Smooth muscle cell (in vitro differentiated cells): Measurements from ENCODE around the gene LPP. TPM values are rescaled to one million over a fixed set of nuclear protein-coding genes. Genes with fewer than 3 reads are reported as not detected.

ENCODE experiments used
- DNase-seq: peaks from one replicate; lab custom pipeline; 2025; ENCODE audit not compliant: unreplicated experiment; lab: John Stamatoyannopoulos, UW
- H2AFZ ChIP-seq: fragments of 200-600 bp; sonication (generic); 2 replicates; pipeline ENCODE4 v1.6.0; 2016; ENCODE audit warnings: antibody characterized with exemption, low read depth, mild to moderate bottlenecking
- H3F3A ChIP-seq: fragments of 200-600 bp; sonication (generic); 2 replicates; pipeline ENCODE4 v1.6.0; 2017; ENCODE audit warnings: antibody characterized with exemption, low read depth
- H3K27ac ChIP-seq: fragments of 200-600 bp; sonication (generic); 2 replicates; pipeline ENCODE4 v1.5.1; 2016; ENCODE audit warnings: low read depth, mild to moderate bottlenecking
- H3K27me3 ChIP-seq: fragments of 200-600 bp; sonication (generic); 2 replicates; pipeline ENCODE4 v1.6.1; 2016; ENCODE audit warnings: low read depth, mild to moderate bottlenecking
- H3K36me3 ChIP-seq: fragments of 200-600 bp; sonication (generic); 2 replicates; pipeline ENCODE4 v1.5.1; 2016; ENCODE audit warnings: low read depth
- H3K4me1 ChIP-seq: fragments of 200-600 bp; sonication (generic); 2 replicates; pipeline ENCODE4 v1.5.1; 2016; ENCODE audit warnings: low read depth
- H3K4me2 ChIP-seq: fragments of 200-600 bp; sonication (generic); 2 replicates; pipeline ENCODE4 v1.6.0; 2016; ENCODE audit warnings: mild to moderate bottlenecking
- H3K4me3 ChIP-seq: fragments of 200-600 bp; sonication (generic); 2 replicates; pipeline ENCODE4 v1.5.1; 2016; ENCODE audit warnings: mild to moderate bottlenecking
- H3K79me2 ChIP-seq: fragments of 200-600 bp; sonication (generic); 2 replicates; pipeline ENCODE4 v1.6.0; 2016; ENCODE audit warnings: low read depth, mild to moderate bottlenecking
- H3K9ac ChIP-seq: fragments of 200-600 bp; sonication (generic); 2 replicates; pipeline ENCODE4 v1.6.0; 2016; ENCODE audit warnings: low read depth
- H3K9me3 ChIP-seq: fragments of 200-600 bp; sonication (generic); replicated peaks from 2 replicates; pipeline ENCODE4 v1.5.1; 2016; ENCODE audit warnings: low read depth
- H4K20me1 ChIP-seq: fragments of 200-600 bp; sonication (generic); 2 replicates; pipeline ENCODE4 v1.6.0; 2016; ENCODE audit warnings: low read depth
- CTCF ChIP-seq: fragments of 200-600 bp; sonication (generic); IDR thresholded peaks from 2 replicates; pipeline ENCODE4 v1.5.1; 2017; ENCODE audit warnings: borderline replicate concordance, mild to moderate bottlenecking, antibody characterized with exemption; ENCODE audit not compliant: insufficient read depth, poor library complexity, severe bottlenecking
- WGBS: methylation state at CpG from one replicate; pipeline ENCODE4 v1.1.7; 2016; ENCODE audit warnings: low lambda C conversion rate; 5-methylcytosine and 5-hydroxymethylcytosine counted together
- polyA plus RNA-seq: library from polyadenylated mRNA; unstranded; fragments of >200 nt; fragmentation: Nextera tagmentation; extraction: Ambion mirVana; gene quantifications from 2 replicates; pipeline ENCODE4 v1.2.1, GENCODE V29; 2016
- total RNA-seq: library from RNA; depleted of rRNA; stranded (reverse); fragments of >200 nt; gene quantifications from 2 replicates; pipeline ENCODE4 v1.2.3, GENCODE V29; 2014

LPP gene
- total and polyA plus RNA-seq, 2 experiments from 2014 or later: 42.3 to 128 TPM

- H2AFZ ChIP-seq: no peak overlapping the region
- peaks cover 11% of the 10 kb centered on the region for H3K4me1 ChIP-seq
- WGBS: 54% methylated on average over 4 of the region's 4 CpGs
- peak overlapping the region; percentile 36 for H3K4me2 ChIP-seq
- H3K9me3 ChIP-seq: no peaks in the 10 kb centered on the region
- no peak overlapping the region for H3K4me3 ChIP-seq
- peaks cover 75% of the 10 kb centered on the region for H3K79me2 ChIP-seq
- H3K27ac ChIP-seq: peak overlapping the region; percentile 61
- H3K27me3 ChIP-seq: no peaks in the 10 kb centered on the region
- no peaks in the 10 kb centered on the region for H3K36me3 ChIP-seq
- DNase-seq: no peak
- no peak for TF ChIP-seq CTCF
- peaks cover 91% of the 10 kb centered on the region for H4K20me1 ChIP-seq
- peaks cover 13% of the 10 kb centered on the region for H3F3A ChIP-seq
- H3K9ac ChIP-seq: no peak overlapping the region
Measured at GRCh38 chr3:188390343-188390718, 236.4 kb downstream of the LPP start.

- Histone ChIP-seq H3K27ac (peak overlapping the region; percentile 61), H2AFZ (no peak overlapping the region)
- 74% methylated on average over 8 of the region's 8 CpGs for WGBS
Measured at GRCh38 chr3:188390775-188391443, 237.0 kb downstream of the LPP start.

GRCh38 chr3:188391592-188391991 lies 237.6 kb downstream of the LPP start:
- DNase-seq: no peak
- Histone ChIP-seq H3K36me3 (no peaks in the 10 kb centered on the region), H3K79me2 (peaks cover 83% of the 10 kb centered on the region), H3K9me3 (no peaks in the 10 kb centered on the region), H3K4me3 (no peak overlapping the region), H3K4me2 (no peak overlapping the region), H2AFZ (no peak overlapping the region), H3K9ac (no peak overlapping the region), H3K27ac (no peak overlapping the region), H3F3A (peaks cover 3% of the 10 kb centered on the region), H3K4me1 (peaks cover 11% of the 10 kb centered on the region), H3K27me3 (no peaks in the 10 kb centered on the region), H4K20me1 (peaks cover 86% of the 10 kb centered on the region)
- no peak for TF ChIP-seq CTCF
- WGBS: 92% methylated on average over 2 of the region's 2 CpGs

More at GRCh38 chr3:188390775-188391443, 237.0 kb downstream of the LPP start:
- Histone ChIP-seq H3K79me2 (peaks cover 79% of the 10 kb centered on the region), H3K36me3 (no peaks in the 10 kb centered on the region), H4K20me1 (peaks cover 86% of the 10 kb centered on the region), H3K9me3 (no peaks in the 10 kb centered on the region), H3F3A (peaks cover 7% of the 10 kb centered on the region), H3K4me2 (peak overlapping the region; percentile 36), H3K9ac (no peak overlapping the region), H3K27me3 (no peaks in the 10 kb centered on the region), H3K4me1 (peaks cover 11% of the 10 kb centered on the region), H3K4me3 (no peak overlapping the region)
- TF ChIP-seq CTCF: no peak
- no peak for DNase-seq

GRCh38 chr3:188392076-188392475 lies 238.1 kb downstream of the LPP start:
- no peak overlapping the region for H2AFZ ChIP-seq

More at GRCh38 chr3:188392076-188392475, 238.1 kb downstream of the LPP start:
- H3K4me3 ChIP-seq: no peak overlapping the region
- H3K4me1 ChIP-seq: peaks cover 15% of the 10 kb centered on the region
- H3K9ac ChIP-seq: no peak overlapping the region
- H3F3A ChIP-seq: no peaks in the 10 kb centered on the region
- no peak for TF ChIP-seq CTCF
- no peaks in the 10 kb centered on the region for H3K27me3 ChIP-seq
- peaks cover 81% of the 10 kb centered on the region for H3K79me2 ChIP-seq
- peaks cover 86% of the 10 kb centered on the region for H4K20me1 ChIP-seq
- WGBS: 95% methylated on average over 4 of the region's 4 CpGs
- H3K4me2 ChIP-seq: no peak overlapping the region
- no peaks in the 10 kb centered on the region for H3K9me3 ChIP-seq
- no peak overlapping the region for H3K27ac ChIP-seq
- no peak for DNase-seq
- no peaks in the 10 kb centered on the region for H3K36me3 ChIP-seq
